GM12878 (cell line): ENCODE measurements around the gene LAMB1. TPM values are rescaled to one million over a fixed set of nuclear protein-coding genes. Genes with fewer than 3 reads are reported as not detected.

Experiments used
- ATAC-seq: fragments of 200-7000 bp; cut with Tn5 transposase; 3 replicates; pipeline ENCODE4 v1.9.1; 2020; ENCODE audit warnings: mild to moderate bottlenecking, moderate library complexity
- BruUV-seq: library from RNA; stranded (reverse); fragments of 400-500 nt; replicated peaks from 2 replicates; lab custom pipeline; 2021; lab: Mats Ljungman, UMichigan
- CTCF ChIA-PET: fragments of 300-600 bp; sonication (Branson Sonifier 250); formaldehyde crosslinking; extraction: SDS; loops from one replicate; lab custom pipeline; 2021; ENCODE audit warnings: inconsistent platforms; lab: Yijun Ruan, JAX
- POLR2A ChIA-PET: fragments of 350-600 bp; formaldehyde crosslinking; extraction: SDS; loops from one replicate; lab custom pipeline; 2021; ENCODE audit warnings: inconsistent platforms; lab: Charles Lee
- RAD21 ChIA-PET: fragments of 300-600 bp; sonication (Branson Sonifier 250); formaldehyde crosslinking; loops from one replicate; lab custom pipeline; 2023; ENCODE audit warnings: antibody characterized with exemption; ENCODE audit not compliant: unreplicated experiment; lab: Charles Lee
- SMC1A ChIA-PET: fragments of 300-600 bp; sonication (Branson Sonifier 250); formaldehyde crosslinking; loops from one replicate; lab custom pipeline; 2023; ENCODE audit not compliant: unreplicated experiment, uncharacterized antibody; lab: Charles Lee
- DNase-seq: peaks from one replicate; pipeline ENCODE4 v3.0.0-alpha.2; 2011; ENCODE audit warnings: low read depth, low spot score
- FAIRE-seq: peaks from 3 replicates; lab custom pipeline; 2011; peaks lifted over from hg19 to GRCh38; lab: Jason Lieb, UNC
- H2AFZ ChIP-seq: 2 replicates; pipeline ENCODE4 v1.6.0; 2011; ENCODE audit warnings: low read depth, low read length, control low read depth; ENCODE audit not compliant: control insufficient read depth
- H3K27ac ChIP-seq: 2 replicates; pipeline ENCODE4 v1.5.1; 2011; ENCODE audit warnings: control low read depth; ENCODE audit not compliant: control insufficient read depth, insufficient read depth
- H3K27me3 ChIP-seq, 2 experiments: replicated peaks in 1 of 2; 2 replicates each; pipeline versions ENCODE4 v1.6.0 to v1.6.1; 2011; ENCODE audit warnings: low read length in 1 of 2; ENCODE audit not compliant: control insufficient read depth in 2 of 2, insufficient read depth in 2 of 2
- H3K36me3 ChIP-seq, 2 experiments: 2 replicates each; pipeline ENCODE4 v1.5.1; 2011; ENCODE audit warnings: low read length in 1 of 2; ENCODE audit not compliant: control insufficient read depth in 2 of 2, insufficient read depth in 2 of 2
- H3K4me1 ChIP-seq: 2 replicates; pipeline ENCODE4 v1.6.1; 2011; ENCODE audit warnings: mild to moderate bottlenecking, low read length, moderate library complexity, mixed read lengths; ENCODE audit not compliant: control insufficient read depth, insufficient read depth
- H3K4me2 ChIP-seq: 2 replicates; pipeline ENCODE4 v1.6.0; 2011; ENCODE audit warnings: control low read depth; ENCODE audit not compliant: control insufficient read depth, insufficient read depth
- H3K4me3 ChIP-seq: fragments of 200-600 bp; sonication (generic); 2 replicates; pipeline ENCODE4 v1.5.1; 2016
- H3K79me2 ChIP-seq: 2 replicates; pipeline ENCODE4 v1.6.0; 2011; ENCODE audit warnings: low read length; ENCODE audit not compliant: control insufficient read depth, insufficient read depth
- H3K9ac ChIP-seq: 2 replicates; pipeline ENCODE4 v1.8.0; 2011; ENCODE audit warnings: low read length, control low read depth, mixed read lengths; ENCODE audit not compliant: control insufficient read depth, insufficient read depth
- H3K9me3 ChIP-seq: replicated peaks from 3 replicates; pipeline ENCODE4 v1.5.1; 2011; ENCODE audit warnings: mild to moderate bottlenecking, low read length; ENCODE audit not compliant: control insufficient read depth, insufficient read depth
- H4K20me1 ChIP-seq: 2 replicates; pipeline ENCODE4 v1.6.0; 2011; ENCODE audit not compliant: control insufficient read depth, insufficient read depth
- BRCA1 ChIP-seq: IDR thresholded peaks from 2 replicates; pipeline ENCODE4 v1.6.1; 2011; ENCODE audit warnings: low read depth, low read length, improper control_type of control experiment
- DPF2 ChIP-seq: fragments of 450-650 bp; IDR thresholded peaks from 2 replicates; pipeline ENCODE4 v1.6.1; 2017; ENCODE audit warnings: mild to moderate bottlenecking
- HDAC2 ChIP-seq: fragments of 200-600 bp; sonication (generic); IDR thresholded peaks from 2 replicates; pipeline ENCODE4 v1.6.1; 2017
- MEF2A ChIP-seq: IDR thresholded peaks from 2 replicates; pipeline ENCODE4 v1.6.1; 2011; ENCODE audit warnings: low read depth, mild to moderate bottlenecking, low read length, moderate library complexity; ENCODE audit not compliant: insufficient read depth
- NBN ChIP-seq: fragments of 450-650 bp; IDR thresholded peaks from 2 replicates; pipeline ENCODE4 v1.6.1; 2016
- NFYA ChIP-seq: IDR thresholded peaks from 2 replicates; pipeline ENCODE4 v1.6.1; 2011; ENCODE audit warnings: low read depth, mild to moderate bottlenecking, low read length, improper control_type of control experiment, borderline replicate concordance
- PML ChIP-seq: IDR thresholded peaks from 2 replicates; pipeline ENCODE4 v1.6.1; 2012; ENCODE audit warnings: low read length, inconsistent platforms
- POLR2A ChIP-seq: IDR thresholded peaks from 2 replicates; pipeline ENCODE4 v1.6.1; 2011; ENCODE audit warnings: low read depth, mild to moderate bottlenecking, low read length
- RBBP5 ChIP-seq: fragments of 200-600 bp; sonication (generic); conservative IDR thresholded peaks from 2 replicates; pipeline ENCODE4 v1.6.1; 2016
- SMC3 ChIP-seq: IDR thresholded peaks from 2 replicates; pipeline ENCODE4 v1.6.1; 2011; ENCODE audit warnings: low read length, improper control_type of control experiment, borderline replicate concordance
- TARDBP ChIP-seq: IDR thresholded peaks from 2 replicates; pipeline ENCODE4 v1.6.1; 2016; ENCODE audit warnings: borderline replicate concordance
- TBL1XR1 ChIP-seq: IDR thresholded peaks from 2 replicates; pipeline ENCODE4 v1.6.1; 2012; ENCODE audit warnings: low read depth, low read length, improper control_type of control experiment
- ZNF207 ChIP-seq: fragments of 450-650 bp; IDR thresholded peaks from 2 replicates; pipeline ENCODE4 v1.6.1; 2014; ENCODE audit warnings: antibody characterized with exemption, mild to moderate bottlenecking, borderline replicate concordance
- WGBS: methylation state at CpG from one replicate; pipeline ENCODE4 v1.1.6; 2016; ENCODE audit warnings: low lambda C conversion rate; ENCODE audit not compliant: insufficient replicate concordance, insufficient coverage; ENCODE audit errors: missing lambda C conversion rate; 5-methylcytosine and 5-hydroxymethylcytosine counted together
- in situ Hi-C: fragments of 300-500 bp; cut with MboI; formaldehyde crosslinking; loops from 9 replicates; pipeline ENCODE4 v1.14.3; 2018; ENCODE audit warnings: mixed read lengths
- intact Hi-C: fragments of 100-400 bp; cut with micrococcal nuclease; formaldehyde crosslinking; loops from one replicate; pipeline ENCODE4 v1.14.2; 2022; ENCODE audit not compliant: unreplicated experiment
- polyA plus RNA-seq, 11 experiments: library from polyadenylated mRNA; depleted of rRNA in 4 of 11; unstranded in 6 of 11; stranded (reverse) in 5 of 11; fragments of >200 nt; fragmentation: Nextera tagmentation in 4 of 11; fragmentation: Illumina TruSeq in 1 of 11; extraction: Ambion mirVana in 4 of 11; extraction: Trizol in 1 of 11; gene quantifications; 1 replicate in 1 of 11; 2 replicates in 10 of 11; pipeline versions ENCODE4 v1.2.1 to v1.2.3, GENCODE V29; 2011 to 2016; ENCODE audit warnings: inconsistent platforms in 2 of 11, missing spikeins in 2 of 11, low read depth in 1 of 11
- total RNA-seq, 4 experiments: library from RNA; depleted of rRNA in 3 of 4; stranded (reverse); fragments of >200 nt in 3 of 4; fragmentation: Illumina TruSeq in 1 of 4; extraction: Trizol in 1 of 4; gene quantifications; 2 replicates each; pipeline versions ENCODE4 v1.2.1 to v1.2.3, GENCODE V29; 2013 to 2021
- TF ChIP-seq, protein P1 (sequence below): fragments of 450-650 bp; IDR thresholded peaks from 2 replicates; pipeline ENCODE4 v1.6.1; 2017; ENCODE audit warnings: mild to moderate bottlenecking, moderate library complexity
- TF ChIP-seq, protein P2 (sequence below): IDR thresholded peaks from 2 replicates; pipeline ENCODE4 v1.6.1; 2011; ENCODE audit warnings: low read depth, low read length, improper control_type of control experiment, borderline replicate concordance
- TF ChIP-seq, protein P3 (sequence below): IDR thresholded peaks from 2 replicates; pipeline ENCODE4 v1.6.1; 2012; ENCODE audit warnings: improper control_type of control experiment, low read depth, low read length; ENCODE audit not compliant: insufficient replicate concordance

Gene LAMB1
- total and polyA plus RNA-seq, 10 of the 15 experiments (the other 5 are each of a cell fraction or from before 2014, with no cell fraction given), result 0.05 to 2.2 (median 1.2) TPM; not detected in 4

DNA sequence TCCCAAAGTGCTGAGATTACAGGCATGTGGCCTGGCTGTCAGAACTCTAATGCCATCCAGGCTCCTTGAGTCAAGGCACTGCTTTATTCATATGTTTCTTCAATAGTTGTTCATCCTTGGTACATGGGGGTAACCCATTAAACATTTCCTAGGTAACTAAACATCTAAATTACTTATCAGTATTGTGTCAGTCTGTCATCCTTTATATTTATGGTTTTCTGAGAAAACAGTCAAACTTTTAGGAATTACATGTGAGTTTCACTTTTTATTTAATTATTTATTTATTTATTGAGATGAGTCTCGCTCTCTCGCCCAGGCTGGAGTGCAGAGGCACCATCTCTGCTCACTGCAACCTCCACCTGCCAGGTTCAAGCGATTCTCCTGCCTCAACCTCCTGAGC, 45.5 kb upstream of the LAMB1 start:
- no peaks in the 10 kb centered on the region for H3K79me2 ChIP-seq
- POLR2A ChIA-PET, result no interaction called here
- H3K9ac ChIP-seq, result no peak overlapping the region
- 93% methylated on average over 3 of the region's 3 CpGs for WGBS
- RAD21 ChIA-PET, result no interaction called here
- FAIRE-seq, result no peak
- SMC1A ChIA-PET, result no interaction called here
- no peak for ATAC-seq
- in situ Hi-C loops (no loop called here), intact Hi-C loops (no loop called here)
- H3K27ac ChIP-seq, result no peak overlapping the region
- no peaks in the 10 kb centered on the region for H4K20me1 ChIP-seq
- H3K36me3 ChIP-seq, result no peaks in the 10 kb centered on the region
- CTCF ChIA-PET, result no interaction called here
- no peak overlapping the region for H3K4me2 ChIP-seq
- DNase-seq, result no peak
- no peak overlapping the region for H2AFZ ChIP-seq
- no peaks in the 10 kb centered on the region; the same call in 1 of the 2 replicates for H3K4me1 ChIP-seq
- H3K27me3 ChIP-seq, result peaks cover 0 to under 1% of the 10 kb centered on the region in 2 experiments; a peak in 1 of 4 replicates
- H3K4me3 ChIP-seq, result no peak overlapping the region
- H3K9me3 ChIP-seq, result no peaks in the 10 kb centered on the region
- no TSS peak for BruUV-seq
- TF ChIP-seq TBL1XR1, result no peak
- TF ChIP-seq DPF2, result no peak
- TF ChIP-seq, protein P1, sequence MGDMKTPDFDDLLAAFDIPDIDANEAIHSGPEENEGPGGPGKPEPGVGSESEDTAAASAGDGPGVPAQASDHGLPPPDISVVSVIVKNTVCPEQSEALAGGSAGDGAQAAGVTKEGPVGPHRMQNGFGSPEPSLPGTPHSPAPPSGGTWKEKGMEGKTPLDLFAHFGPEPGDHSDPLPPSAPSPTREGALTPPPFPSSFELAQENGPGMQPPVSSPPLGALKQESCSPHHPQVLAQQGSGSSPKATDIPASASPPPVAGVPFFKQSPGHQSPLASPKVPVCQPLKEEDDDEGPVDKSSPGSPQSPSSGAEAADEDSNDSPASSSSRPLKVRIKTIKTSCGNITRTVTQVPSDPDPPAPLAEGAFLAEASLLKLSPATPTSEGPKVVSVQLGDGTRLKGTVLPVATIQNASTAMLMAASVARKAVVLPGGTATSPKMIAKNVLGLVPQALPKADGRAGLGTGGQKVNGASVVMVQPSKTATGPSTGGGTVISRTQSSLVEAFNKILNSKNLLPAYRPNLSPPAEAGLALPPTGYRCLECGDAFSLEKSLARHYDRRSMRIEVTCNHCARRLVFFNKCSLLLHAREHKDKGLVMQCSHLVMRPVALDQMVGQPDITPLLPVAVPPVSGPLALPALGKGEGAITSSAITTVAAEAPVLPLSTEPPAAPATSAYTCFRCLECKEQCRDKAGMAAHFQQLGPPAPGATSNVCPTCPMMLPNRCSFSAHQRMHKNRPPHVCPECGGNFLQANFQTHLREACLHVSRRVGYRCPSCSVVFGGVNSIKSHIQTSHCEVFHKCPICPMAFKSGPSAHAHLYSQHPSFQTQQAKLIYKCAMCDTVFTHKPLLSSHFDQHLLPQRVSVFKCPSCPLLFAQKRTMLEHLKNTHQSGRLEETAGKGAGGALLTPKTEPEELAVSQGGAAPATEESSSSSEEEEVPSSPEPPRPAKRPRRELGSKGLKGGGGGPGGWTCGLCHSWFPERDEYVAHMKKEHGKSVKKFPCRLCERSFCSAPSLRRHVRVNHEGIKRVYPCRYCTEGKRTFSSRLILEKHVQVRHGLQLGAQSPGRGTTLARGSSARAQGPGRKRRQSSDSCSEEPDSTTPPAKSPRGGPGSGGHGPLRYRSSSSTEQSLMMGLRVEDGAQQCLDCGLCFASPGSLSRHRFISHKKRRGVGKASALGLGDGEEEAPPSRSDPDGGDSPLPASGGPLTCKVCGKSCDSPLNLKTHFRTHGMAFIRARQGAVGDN, result no peak
- TF ChIP-seq, protein P2, sequence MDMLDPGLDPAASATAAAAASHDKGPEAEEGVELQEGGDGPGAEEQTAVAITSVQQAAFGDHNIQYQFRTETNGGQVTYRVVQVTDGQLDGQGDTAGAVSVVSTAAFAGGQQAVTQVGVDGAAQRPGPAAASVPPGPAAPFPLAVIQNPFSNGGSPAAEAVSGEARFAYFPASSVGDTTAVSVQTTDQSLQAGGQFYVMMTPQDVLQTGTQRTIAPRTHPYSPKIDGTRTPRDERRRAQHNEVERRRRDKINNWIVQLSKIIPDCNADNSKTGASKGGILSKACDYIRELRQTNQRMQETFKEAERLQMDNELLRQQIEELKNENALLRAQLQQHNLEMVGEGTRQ, result no peak
- TF ChIP-seq NBN, result no peak
- TF ChIP-seq NFYA, result no peak
- no peak for TF ChIP-seq RBBP5
- no peak for TF ChIP-seq HDAC2
- no peak for TF ChIP-seq PML
- TF ChIP-seq TARDBP, result no peak
- TF ChIP-seq, protein P3, sequence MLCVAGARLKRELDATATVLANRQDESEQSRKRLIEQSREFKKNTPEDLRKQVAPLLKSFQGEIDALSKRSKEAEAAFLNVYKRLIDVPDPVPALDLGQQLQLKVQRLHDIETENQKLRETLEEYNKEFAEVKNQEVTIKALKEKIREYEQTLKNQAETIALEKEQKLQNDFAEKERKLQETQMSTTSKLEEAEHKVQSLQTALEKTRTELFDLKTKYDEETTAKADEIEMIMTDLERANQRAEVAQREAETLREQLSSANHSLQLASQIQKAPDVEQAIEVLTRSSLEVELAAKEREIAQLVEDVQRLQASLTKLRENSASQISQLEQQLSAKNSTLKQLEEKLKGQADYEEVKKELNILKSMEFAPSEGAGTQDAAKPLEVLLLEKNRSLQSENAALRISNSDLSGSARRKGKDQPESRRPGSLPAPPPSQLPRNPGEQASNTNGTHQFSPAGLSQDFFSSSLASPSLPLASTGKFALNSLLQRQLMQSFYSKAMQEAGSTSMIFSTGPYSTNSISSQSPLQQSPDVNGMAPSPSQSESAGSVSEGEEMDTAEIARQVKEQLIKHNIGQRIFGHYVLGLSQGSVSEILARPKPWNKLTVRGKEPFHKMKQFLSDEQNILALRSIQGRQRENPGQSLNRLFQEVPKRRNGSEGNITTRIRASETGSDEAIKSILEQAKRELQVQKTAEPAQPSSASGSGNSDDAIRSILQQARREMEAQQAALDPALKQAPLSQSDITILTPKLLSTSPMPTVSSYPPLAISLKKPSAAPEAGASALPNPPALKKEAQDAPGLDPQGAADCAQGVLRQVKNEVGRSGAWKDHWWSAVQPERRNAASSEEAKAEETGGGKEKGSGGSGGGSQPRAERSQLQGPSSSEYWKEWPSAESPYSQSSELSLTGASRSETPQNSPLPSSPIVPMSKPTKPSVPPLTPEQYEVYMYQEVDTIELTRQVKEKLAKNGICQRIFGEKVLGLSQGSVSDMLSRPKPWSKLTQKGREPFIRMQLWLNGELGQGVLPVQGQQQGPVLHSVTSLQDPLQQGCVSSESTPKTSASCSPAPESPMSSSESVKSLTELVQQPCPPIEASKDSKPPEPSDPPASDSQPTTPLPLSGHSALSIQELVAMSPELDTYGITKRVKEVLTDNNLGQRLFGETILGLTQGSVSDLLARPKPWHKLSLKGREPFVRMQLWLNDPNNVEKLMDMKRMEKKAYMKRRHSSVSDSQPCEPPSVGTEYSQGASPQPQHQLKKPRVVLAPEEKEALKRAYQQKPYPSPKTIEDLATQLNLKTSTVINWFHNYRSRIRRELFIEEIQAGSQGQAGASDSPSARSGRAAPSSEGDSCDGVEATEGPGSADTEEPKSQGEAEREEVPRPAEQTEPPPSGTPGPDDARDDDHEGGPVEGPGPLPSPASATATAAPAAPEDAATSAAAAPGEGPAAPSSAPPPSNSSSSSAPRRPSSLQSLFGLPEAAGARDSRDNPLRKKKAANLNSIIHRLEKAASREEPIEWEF, result no peak
- no peak for TF ChIP-seq SMC3
- TF ChIP-seq POLR2A, result no peak
- no peak for TF ChIP-seq ZNF207
- no peak for TF ChIP-seq BRCA1
- TF ChIP-seq MEF2A, result no peak
